ENCODE data around the gene CHCHD3.

- TF ChIP-seq CTCF (conservative IDR thresholded peaks at IDR 0.05; ENCODE audit: low read depth, low read length) (no peak), EZH2 (IDR thresholded peaks at IDR 0.05; ENCODE audit: low read length, unreplicated experiment) (no peak)
These were observed 34.6 kb downstream of the CHCHD3 start for GRCh38 chr7:133047321-133047720.
